OCI-LY7 (cell line): Measurements from ENCODE around the gene ARHGEF19. TPM values are rescaled to one million over a fixed set of nuclear protein-coding genes. Genes with fewer than 3 reads are reported as not detected.

Source experiments
- BruUV-seq: library from RNA; stranded (reverse); fragments of 400-500 nt; replicated peaks from 2 replicates; lab custom pipeline; 2021; lab: Mats Ljungman, UMichigan
- CTCF ChIA-PET: fragments of 300-600 bp; sonication (Branson Sonifier 250); formaldehyde crosslinking; loops from one replicate; lab custom pipeline; 2022; ENCODE audit warnings: antibody characterized with exemption; ENCODE audit not compliant: unreplicated experiment; lab: Charles Lee
- POLR2A ChIA-PET: fragments of 300-600 bp; sonication (Branson Sonifier 250); formaldehyde crosslinking; loops from one replicate; lab custom pipeline; 2022; ENCODE audit warnings: antibody characterized with exemption; lab: Charles Lee
- DNase-seq: peaks from one replicate; pipeline ENCODE4 v3.0.0-alpha.2; 2015; ENCODE audit warnings: low spot score
- H2AFZ ChIP-seq: fragments of 200-600 bp; sonication (generic), shearing (Covaris generic); 2 replicates; pipeline ENCODE4 v1.6.1; 2014; ENCODE audit warnings: mild to moderate bottlenecking, antibody characterized with exemption, low read length, moderate library complexity
- H3K27ac ChIP-seq: fragments of 200-600 bp; sonication (generic); 2 replicates; pipeline ENCODE4 v1.5.1; 2014; ENCODE audit warnings: mixed run types, low read depth, mild to moderate bottlenecking, moderate library complexity, low read length, inconsistent platforms; ENCODE audit not compliant: poor library complexity, severe bottlenecking
- H3K36me3 ChIP-seq: fragments of 200-600 bp; sonication (generic); 2 replicates; pipeline ENCODE4 v1.6.1; 2014; ENCODE audit warnings: mild to moderate bottlenecking, antibody characterized with exemption, low read length, moderate library complexity, mixed read lengths; ENCODE audit not compliant: insufficient read depth
- H3K4me1 ChIP-seq: fragments of 200-600 bp; sonication (generic); 2 replicates; pipeline ENCODE4 v1.5.1; 2014; ENCODE audit warnings: mild to moderate bottlenecking, low read length; ENCODE audit not compliant: insufficient read depth, poor library complexity, severe bottlenecking
- H3K4me2 ChIP-seq: fragments of 200-600 bp; sonication (generic); 2 replicates; pipeline ENCODE4 v1.6.1; 2014; ENCODE audit warnings: mild to moderate bottlenecking, low read length
- H3K4me3 ChIP-seq: fragments of 200-600 bp; sonication (generic); 2 replicates; pipeline ENCODE4 v1.5.1; 2014; ENCODE audit warnings: mild to moderate bottlenecking, low read depth, low read length; ENCODE audit not compliant: poor library complexity, severe bottlenecking
- H3K79me2 ChIP-seq: fragments of 200-600 bp; sonication (generic); 2 replicates; pipeline ENCODE4 v1.6.1; 2016; ENCODE audit warnings: low read depth, mild to moderate bottlenecking, low read length, moderate library complexity, mixed read lengths; ENCODE audit not compliant: insufficient read depth
- H3K9me2 ChIP-seq: fragments of 200-600 bp; sonication (generic); 2 replicates; pipeline ENCODE4 v1.6.1; 2016; ENCODE audit warnings: mild to moderate bottlenecking, low read length, mixed read lengths; ENCODE audit not compliant: insufficient read depth
- H3K9me3 ChIP-seq: fragments of 200-600 bp; sonication (generic); 2 replicates; pipeline ENCODE4 v1.6.1; 2014; ENCODE audit warnings: mild to moderate bottlenecking, mixed run types, low read length, mixed read lengths
- H4K20me1 ChIP-seq: fragments of 200-600 bp; sonication (generic); 2 replicates; pipeline ENCODE4 v1.6.1; 2014; ENCODE audit warnings: mild to moderate bottlenecking, antibody characterized with exemption, low read length, moderate library complexity, mixed read lengths; ENCODE audit not compliant: insufficient read depth
- EZH2phosphoT487 ChIP-seq: fragments of 200-600 bp; sonication (generic); IDR thresholded peaks from 2 replicates; pipeline ENCODE4 v1.6.1; 2018; ENCODE audit warnings: low read depth, borderline replicate concordance, mild to moderate bottlenecking, mixed run types, antibody characterized with exemption, low read length, moderate library complexity, mixed read lengths
- intact Hi-C: fragments of 100-400 bp; cut with micrococcal nuclease; formaldehyde crosslinking; loops from one replicate; pipeline ENCODE4 v1.10.0; 2022; ENCODE audit not compliant: unreplicated experiment
- total RNA-seq, 2 experiments: library from RNA; depleted of rRNA in 1 of 2; stranded (reverse); fragments of >200 nt in 1 of 2; shearing (Covaris generic) in 1 of 2; gene quantifications; 2 replicates each; pipeline ENCODE4 v1.2.3, GENCODE V29; 2014 to 2022
- TF ChIP-seq, protein P1 (sequence below): fragments of 200-600 bp; sonication (generic); conservative IDR thresholded peaks from 2 replicates; pipeline ENCODE4 v1.5.1; 2014; ENCODE audit warnings: mild to moderate bottlenecking, antibody characterized with exemption, low read length, moderate library complexity, mixed read lengths

The ARHGEF19 gene
- total RNA-seq, 2 experiments from 2014 or later, result 2.7 to 6.2 TPM

- CTCF ChIA-PET, result no interaction called here
- H3K4me2 ChIP-seq, result no peak overlapping the region
- no peak overlapping the region for H2AFZ ChIP-seq
- no peaks in the 10 kb centered on the region for H3K79me2 ChIP-seq
- H3K4me3 ChIP-seq, result no peak overlapping the region
- DNase-seq, result no peak
- no peaks in the 10 kb centered on the region for H3K9me2 ChIP-seq
- no TSS peak for BruUV-seq
- H4K20me1 ChIP-seq, result no peaks in the 10 kb centered on the region; the same call in 1 of the 2 replicates
- no peak for TF ChIP-seq EZH2phosphoT487
- TF ChIP-seq, protein P1, sequence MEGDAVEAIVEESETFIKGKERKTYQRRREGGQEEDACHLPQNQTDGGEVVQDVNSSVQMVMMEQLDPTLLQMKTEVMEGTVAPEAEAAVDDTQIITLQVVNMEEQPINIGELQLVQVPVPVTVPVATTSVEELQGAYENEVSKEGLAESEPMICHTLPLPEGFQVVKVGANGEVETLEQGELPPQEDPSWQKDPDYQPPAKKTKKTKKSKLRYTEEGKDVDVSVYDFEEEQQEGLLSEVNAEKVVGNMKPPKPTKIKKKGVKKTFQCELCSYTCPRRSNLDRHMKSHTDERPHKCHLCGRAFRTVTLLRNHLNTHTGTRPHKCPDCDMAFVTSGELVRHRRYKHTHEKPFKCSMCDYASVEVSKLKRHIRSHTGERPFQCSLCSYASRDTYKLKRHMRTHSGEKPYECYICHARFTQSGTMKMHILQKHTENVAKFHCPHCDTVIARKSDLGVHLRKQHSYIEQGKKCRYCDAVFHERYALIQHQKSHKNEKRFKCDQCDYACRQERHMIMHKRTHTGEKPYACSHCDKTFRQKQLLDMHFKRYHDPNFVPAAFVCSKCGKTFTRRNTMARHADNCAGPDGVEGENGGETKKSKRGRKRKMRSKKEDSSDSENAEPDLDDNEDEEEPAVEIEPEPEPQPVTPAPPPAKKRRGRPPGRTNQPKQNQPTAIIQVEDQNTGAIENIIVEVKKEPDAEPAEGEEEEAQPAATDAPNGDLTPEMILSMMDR, result no peak
- intact Hi-C loops, result no loop called here
- H3K4me1 ChIP-seq, result peaks cover 11% of the 10 kb centered on the region
- H3K27ac ChIP-seq, result no peak overlapping the region
- no peaks in the 10 kb centered on the region for H3K36me3 ChIP-seq
- H3K9me3 ChIP-seq, result no peaks in the 10 kb centered on the region
- POLR2A ChIA-PET, result interaction anchor here (0.5 kb wide), 1 partner anchor 51 kb away, joined by 3 read pairs; no protein-coding TSS in a partner anchor
These were observed 59.9 kb downstream of the ARHGEF19 start for GRCh38 chr1:16152481-16153087.

DNA sequence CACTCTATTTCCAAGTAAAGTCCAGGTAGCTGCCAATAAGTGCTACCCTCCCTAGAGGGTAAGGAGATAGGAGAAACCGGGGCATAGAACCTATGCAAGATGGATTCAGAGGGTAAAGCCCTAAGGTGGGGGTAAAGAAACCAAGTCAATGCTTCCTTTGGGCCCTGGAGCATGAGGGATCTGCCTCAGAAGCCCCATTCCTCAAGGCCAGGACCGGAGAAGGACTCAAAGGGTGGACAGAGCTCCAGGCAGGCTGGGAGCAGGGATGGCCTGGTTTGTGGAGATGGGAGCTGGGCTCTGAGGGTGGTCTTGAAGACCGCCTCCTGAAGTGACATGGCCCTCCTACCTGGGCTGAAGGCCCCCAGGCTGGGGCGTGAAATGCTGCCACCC lies 60.5 kb downstream of the ARHGEF19 start:
- no peak for DNase-seq
- ChIA-PET POLR2A (interaction anchor here (0.5 kb wide), 1 partner anchor 51 kb away, joined by 3 read pairs; no protein-coding TSS in a partner anchor), CTCF (no interaction called here)
- no peak overlapping the region for H2AFZ ChIP-seq
- no peak overlapping the region for H3K27ac ChIP-seq
- no peaks in the 10 kb centered on the region; the same call in 1 of the 2 replicates for H4K20me1 ChIP-seq
- TF ChIP-seq, protein P1, result no peak
- TF ChIP-seq EZH2phosphoT487, result no peak
- no peaks in the 10 kb centered on the region for H3K36me3 ChIP-seq
- H3K4me1 ChIP-seq, result peaks cover 11% of the 10 kb centered on the region
- no peaks in the 10 kb centered on the region for H3K9me3 ChIP-seq
- intact Hi-C loops, result no loop called here
- H3K4me3 ChIP-seq, result no peak overlapping the region
- H3K9me2 ChIP-seq, result no peaks in the 10 kb centered on the region
- H3K79me2 ChIP-seq, result no peaks in the 10 kb centered on the region
- H3K4me2 ChIP-seq, result no peak overlapping the region
- BruUV-seq, result no TSS peak

DNA sequence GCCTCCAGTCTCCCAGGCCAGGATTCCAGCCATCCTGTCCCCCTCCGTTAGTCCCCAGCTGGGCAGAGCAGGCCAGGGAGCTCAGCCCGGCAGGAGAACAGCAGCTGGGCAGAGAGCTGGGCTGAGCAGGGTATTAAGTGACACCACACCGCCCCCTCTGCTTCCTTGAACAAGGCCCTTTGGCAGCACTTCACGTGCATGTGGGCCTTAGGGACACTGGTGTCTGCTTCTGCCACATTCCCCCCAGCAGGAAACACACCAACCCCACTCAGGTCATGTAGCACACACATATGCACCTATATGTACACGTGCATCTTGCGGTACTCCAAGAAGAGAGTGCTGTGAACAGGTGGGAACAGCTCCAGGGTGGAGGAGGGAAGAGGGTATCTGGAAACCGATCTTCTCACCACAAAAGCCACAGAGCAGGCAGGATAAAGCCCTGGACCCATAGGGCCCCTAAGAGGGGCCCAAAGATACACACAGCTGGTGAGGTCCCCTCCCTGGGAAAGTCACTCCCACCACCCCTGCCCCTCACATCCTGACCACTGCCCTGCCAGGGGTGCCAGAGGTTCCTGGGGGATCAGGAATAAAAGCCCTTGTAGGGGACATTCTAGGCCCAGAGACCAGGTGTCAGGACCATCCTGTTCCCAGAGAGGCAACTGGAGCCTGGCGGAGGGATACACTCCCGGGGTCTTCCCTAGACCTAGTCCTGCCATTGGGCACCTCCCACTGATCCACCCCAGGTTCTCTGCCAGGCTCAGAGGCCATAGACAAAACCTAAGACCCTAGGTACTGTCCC lies 61.1 kb downstream of the ARHGEF19 start:
- no peak overlapping the region for H3K4me2 ChIP-seq
- no TSS peak for BruUV-seq
- H3K36me3 ChIP-seq, result no peaks in the 10 kb centered on the region
- H3K27ac ChIP-seq, result no peak overlapping the region
- peaks cover 11% of the 10 kb centered on the region for H3K4me1 ChIP-seq
- no peak overlapping the region for H3K4me3 ChIP-seq
- H2AFZ ChIP-seq, result no peak overlapping the region
- POLR2A ChIA-PET, result no interaction called here
- no peak for TF ChIP-seq EZH2phosphoT487
- TF ChIP-seq, protein P1, result no peak
- no peaks in the 10 kb centered on the region for H3K9me3 ChIP-seq
- intact Hi-C loops, result no loop called here
- H4K20me1 ChIP-seq, result no peaks in the 10 kb centered on the region; the same call in 1 of the 2 replicates
- CTCF ChIA-PET, result no interaction called here
- H3K9me2 ChIP-seq, result no peaks in the 10 kb centered on the region
- DNase-seq, result peak; percentile 8
- H3K79me2 ChIP-seq, result no peaks in the 10 kb centered on the region
